ENCODE data around the gene QRICH2. TPM values are rescaled to one million over a fixed set of nuclear protein-coding genes. Genes with fewer than 3 reads are reported as not detected.

The QRICH2 gene
- total and polyA plus RNA-seq, 10 of the 15 experiments (the other 5 are each of a cell fraction or from before 2014, with no cell fraction given): 0.04 to 0.72 (median 0.25) TPM

- TF ChIP-seq REST (IDR thresholded peaks at IDR 0.05; ENCODE audit: low read depth, low read length) (no peak), RB1 (IDR thresholded peaks at IDR 0.05; ENCODE audit: borderline replicate concordance) (no peak), EGR1 (IDR thresholded peaks at IDR 0.05; ENCODE audit: borderline replicate concordance in 1 of 2, low read depth in 2 of 2, low read length in 2 of 2) (no peak)
Observed at GRCh38 chr17:76250141-76250540, 57.9 kb downstream of the QRICH2 start (continued).

- H3K27me3 ChIP-seq (replicated peaks in 1 of 2; ENCODE audit: control insufficient read depth in 2 of 2, insufficient read depth in 2 of 2, low read length in 1 of 2): no peaks in the 10 kb centered on the region
- BruUV-seq (replicated peaks): no TSS peak
- ChIA-PET SMC1A (ENCODE audit: uncharacterized antibody, unreplicated experiment) (interaction anchor here (1.1 to 13.9 kb wide), 7 partner anchors 10 to 65 kb away, joined by 3 to 226 read pairs (median 22); partner anchors contain the start of gene UBALD2), POLR2A (interaction anchor here (0.7 to 16.9 kb wide), 6 partner anchors 10 to 70 kb away, joined by 3 to 341 read pairs (median 7); partner anchors contain the start of gene UBALD2), RAD21 (ENCODE audit: unreplicated experiment) (interaction anchor here (0.8 to 6.2 kb wide), 7 partner anchors 10 to 63 kb away, joined by 3 to 124 read pairs (median 16); partner anchors contain the start of gene UBALD2), CTCF (interaction anchor here (0.8 to 8.0 kb wide), 9 partner anchors 10 to 126 kb away, joined by 3 to 82 read pairs (median 5); partner anchors contain the start of gene UBALD2)
- no peak overlapping the region for H3K4me2 ChIP-seq (ENCODE audit: control insufficient read depth, insufficient read depth)
- no peaks in the 10 kb centered on the region for H3K79me2 ChIP-seq (ENCODE audit: control insufficient read depth, insufficient read depth, low read length)
- TF ChIP-seq MYC (IDR thresholded peaks at IDR 0.05; ENCODE audit: insufficient read depth, insufficient read length, insufficient replicate concordance, low read length, severe bottlenecking): no peak
- TF ChIP-seq EED (IDR thresholded peaks at IDR 0.05; ENCODE audit: low read depth): 0 out of 2 replicates have a peak, but pooled peaks have one; percentile 17
- 0 out of 2 replicates have a peak, but pooled peaks have one; percentile 13 for TF ChIP-seq IKZF1 (conservative IDR thresholded peaks at IDR 0.05)
- no peak for TF ChIP-seq KAT2A (conservative IDR thresholded peaks at IDR 0.05; ENCODE audit: control insufficient read depth, low read depth, low read length)
- no peak for TF ChIP-seq NR2F1 (conservative IDR thresholded peaks at IDR 0.05)
- H3K4me1 ChIP-seq (ENCODE audit: control insufficient read depth, insufficient read depth, low read length): peaks cover 52% of the 10 kb centered on the region
- ATAC-seq (no peak), FAIRE-seq (no peak), DNase-seq (ENCODE audit: low read depth, low spot score) (no peak)
- WGBS (ENCODE audit: insufficient coverage, insufficient replicate concordance, low lambda C conversion rate, missing lambda C conversion rate): 83% methylated on average over 11 of the region's 11 CpGs
- H2AFZ ChIP-seq (ENCODE audit: control insufficient read depth, low read depth, low read length): no peak overlapping the region
- in situ Hi-C loops (cut with MboI) (no loop called here), intact Hi-C loops (cut with micrococcal nuclease; ENCODE audit: unreplicated experiment) (loop anchor here (5.0 kb wide), 1 partner anchor 61 kb away; no protein-coding TSS in a partner anchor)
- H4K20me1 ChIP-seq (ENCODE audit: control insufficient read depth, insufficient read depth): no peaks in the 10 kb centered on the region
- H3K36me3 ChIP-seq (ENCODE audit: control insufficient read depth in 2 of 2, insufficient read depth in 2 of 2, low read length in 1 of 2): no peaks in the 10 kb centered on the region
- H3K9me3 ChIP-seq (replicated peaks; ENCODE audit: control insufficient read depth, insufficient read depth, low read length): no peaks in the 10 kb centered on the region; the same call in 2 of the 3 replicates
- H3K4me3 ChIP-seq: no peak overlapping the region
- H3K9ac ChIP-seq (ENCODE audit: control insufficient read depth, insufficient read depth, low read length): no peak overlapping the region
- peak overlapping the region; percentile 15 for H3K27ac ChIP-seq (ENCODE audit: control insufficient read depth, insufficient read depth)
Observed at GRCh38 chr17:76248013-76248782, 59.9 kb downstream of the QRICH2 start.
